ENCODE measurements around the gene FAXC. TPM values are rescaled to one million over a fixed set of nuclear protein-coding genes. Genes with fewer than 3 reads are reported as not detected.
"Not testable (repeated sequence)": the region's sequence is repeated elsewhere in the genome, so short reads cannot be mapped to it uniquely, and the experiment has no call there.

FAXC gene
- total and polyA plus RNA-seq, 10 donors: 0.05 to 1.0 (median 0.25) TPM; not detected in 1

- Histone ChIP-seq H3K36me3 (no peaks in the 10 kb centered on the region), H3K27ac (peak overlapping the region in 1 of 8 donors; percentile 13), H3K4me1 (no peaks in the 10 kb centered on the region), H3K27me3 (replicated peaks in 1 of 7) (no peaks in the 10 kb centered on the region), H3K9me3 (peaks cover 0 to 19% (median 0%) of the 10 kb centered on the region in 8 donors), H3K4me3 (no peak overlapping the region)
- DNase-seq: no peak
- TF ChIP-seq POLR2AphosphoS5 (IDR thresholded peaks at IDR 0.05): no peak
- TF ChIP-seq CTCF (IDR thresholded peaks at IDR 0.05 in 8 of 11, conservative IDR thresholded peaks at IDR 0.05 in 3 of 11): no peak
- no peak for TF ChIP-seq POLR2A (IDR thresholded peaks at IDR 0.05)
- intact Hi-C loops (cut with DNase I; ENCODE audit: low total_unique reads): no loop called here
- WGBS, 5 donors: 59 to 71% (median 68%) methylated on average over 7 of the region's 7 CpGs
These were observed 78.6 kb downstream of the FAXC start for GRCh38 chr6:99270826-99271225.

GRCh38 chr6:99270030-99270429 is 79.4 kb downstream of the FAXC start:
- Histone ChIP-seq H3K27me3 (replicated peaks in 1 of 7) (no peaks in the 10 kb centered on the region), H3K4me1 (no peaks in the 10 kb centered on the region), H3K36me3 (no peaks in the 10 kb centered on the region), H3K4me3 (no peak overlapping the region), H3K27ac (no peak overlapping the region), H3K9me3 (peaks cover 0 to 19% (median 0%) of the 10 kb centered on the region in 8 donors)
- WGBS, 5 donors: 70 to 79% (median 75%) methylated on average over 2 of the region's 2 CpGs
- intact Hi-C loops (cut with DNase I; ENCODE audit: low total_unique reads): no loop called here
- DNase-seq: no peak
- no peak for TF ChIP-seq POLR2A (IDR thresholded peaks at IDR 0.05)
- TF ChIP-seq CTCF (IDR thresholded peaks at IDR 0.05 in 8 of 11, conservative IDR thresholded peaks at IDR 0.05 in 3 of 11): no peak
- no peak for TF ChIP-seq POLR2AphosphoS5 (IDR thresholded peaks at IDR 0.05)

GRCh38 chr6:99269207-99269606 is 80.3 kb downstream of the FAXC start:
- Histone ChIP-seq H3K4me3 (no peak overlapping the region), H3K27me3 (replicated peaks in 1 of 7) (no peaks in the 10 kb centered on the region), H3K9me3 (peaks cover 0 to 19% (median 0%) of the 10 kb centered on the region in 8 donors), H3K36me3 (no peaks in the 10 kb centered on the region), H3K27ac (no peak overlapping the region), H3K4me1 (no peaks in the 10 kb centered on the region)
- DNase-seq: no peak
- TF ChIP-seq POLR2A (IDR thresholded peaks at IDR 0.05) (no peak), CTCF (IDR thresholded peaks at IDR 0.05 in 8 of 11, conservative IDR thresholded peaks at IDR 0.05 in 3 of 11) (no peak), POLR2AphosphoS5 (IDR thresholded peaks at IDR 0.05) (no peak)
- WGBS, 5 donors: 48 to 87% (median 67%) methylated on average over 3 of the region's 3 CpGs
- intact Hi-C loops (cut with DNase I; ENCODE audit: low total_unique reads): no loop called here

GRCh38 chr6:99266996-99267395 is 82.5 kb downstream of the FAXC start:
- H3K27ac ChIP-seq; intact Hi-C loops (cut with DNase I; ENCODE audit: low total_unique reads); H3K27me3 ChIP-seq (replicated peaks in 1 of 7); H3K4me1 ChIP-seq; H3K36me3 ChIP-seq; H3K4me3 ChIP-seq; DNase-seq: not testable (repeated sequence)
- WGBS, 5 donors: 88 to 94% (median 93%) methylated on average over 5 of the region's 5 CpGs
- H3K9me3 ChIP-seq: peaks cover 0 to 19% (median 0%) of the 10 kb centered on the region in 8 donors

- H3K9me3 ChIP-seq: peaks cover 0 to 23% (median 0%) of the 10 kb centered on the region in 8 donors
- DNase-seq; H3K27me3 ChIP-seq (replicated peaks in 1 of 7); H3K36me3 ChIP-seq; H3K4me3 ChIP-seq; intact Hi-C loops (cut with DNase I; ENCODE audit: low total_unique reads); H3K27ac ChIP-seq; H3K4me1 ChIP-seq: not testable (repeated sequence)
- WGBS, 5 donors: 68 to 84% (median 70%) methylated on average over 5 of the region's 5 CpGs
These were observed 84.0 kb downstream of the FAXC start for GRCh38 chr6:99265447-99265846.
